Measurements from ENCODE around the gene AKAP6. TPM values are rescaled to one million over a fixed set of nuclear protein-coding genes. Genes with fewer than 3 reads are reported as not detected.

AKAP6 gene
- total and polyA plus RNA-seq, 2 experiments from 2014 or later: 9.2 to 21.8 TPM

DNA sequence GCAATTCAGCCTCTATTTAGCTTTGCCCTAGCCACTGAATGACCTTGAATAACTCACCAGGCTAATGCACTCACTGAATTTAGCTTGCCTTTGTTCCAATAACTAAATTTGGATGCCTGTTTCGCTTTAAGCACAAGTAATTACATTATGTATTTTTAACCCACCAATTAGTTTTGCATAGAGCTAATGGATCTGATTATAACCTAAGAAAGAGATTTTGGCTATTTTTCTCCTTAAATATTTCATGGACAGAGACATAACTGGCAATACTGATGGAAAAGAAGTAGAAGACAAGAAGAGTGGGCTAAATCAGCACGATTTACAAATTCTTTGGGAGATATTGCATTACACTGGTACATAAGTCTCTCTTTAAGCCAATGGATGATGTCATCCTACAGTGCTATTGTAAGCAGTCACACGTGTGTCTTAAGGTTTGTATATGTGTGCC lies 85.7 kb downstream of the AKAP6 start:
- peaks cover 20% of the 10 kb centered on the region for H3K4me1 ChIP-seq (ENCODE audit: low read depth)
- TF ChIP-seq, protein P1, sequence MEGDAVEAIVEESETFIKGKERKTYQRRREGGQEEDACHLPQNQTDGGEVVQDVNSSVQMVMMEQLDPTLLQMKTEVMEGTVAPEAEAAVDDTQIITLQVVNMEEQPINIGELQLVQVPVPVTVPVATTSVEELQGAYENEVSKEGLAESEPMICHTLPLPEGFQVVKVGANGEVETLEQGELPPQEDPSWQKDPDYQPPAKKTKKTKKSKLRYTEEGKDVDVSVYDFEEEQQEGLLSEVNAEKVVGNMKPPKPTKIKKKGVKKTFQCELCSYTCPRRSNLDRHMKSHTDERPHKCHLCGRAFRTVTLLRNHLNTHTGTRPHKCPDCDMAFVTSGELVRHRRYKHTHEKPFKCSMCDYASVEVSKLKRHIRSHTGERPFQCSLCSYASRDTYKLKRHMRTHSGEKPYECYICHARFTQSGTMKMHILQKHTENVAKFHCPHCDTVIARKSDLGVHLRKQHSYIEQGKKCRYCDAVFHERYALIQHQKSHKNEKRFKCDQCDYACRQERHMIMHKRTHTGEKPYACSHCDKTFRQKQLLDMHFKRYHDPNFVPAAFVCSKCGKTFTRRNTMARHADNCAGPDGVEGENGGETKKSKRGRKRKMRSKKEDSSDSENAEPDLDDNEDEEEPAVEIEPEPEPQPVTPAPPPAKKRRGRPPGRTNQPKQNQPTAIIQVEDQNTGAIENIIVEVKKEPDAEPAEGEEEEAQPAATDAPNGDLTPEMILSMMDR (IDR thresholded peaks at IDR 0.05; ENCODE audit: low read depth, low read length): no peak
- no peaks in the 10 kb centered on the region for H3K36me3 ChIP-seq
- no peak overlapping the region for H3K27ac ChIP-seq
- no peaks in the 10 kb centered on the region for H3K27me3 ChIP-seq
- DNase-seq (ENCODE audit: low read depth in 1 of 2, low spot score in 1 of 2): peak in 1 of 2 donors; percentile 54
- H3K9me3 ChIP-seq (ENCODE audit: low read depth): no peaks in the 10 kb centered on the region
- H3K4me3 ChIP-seq: no peak overlapping the region

DNA sequence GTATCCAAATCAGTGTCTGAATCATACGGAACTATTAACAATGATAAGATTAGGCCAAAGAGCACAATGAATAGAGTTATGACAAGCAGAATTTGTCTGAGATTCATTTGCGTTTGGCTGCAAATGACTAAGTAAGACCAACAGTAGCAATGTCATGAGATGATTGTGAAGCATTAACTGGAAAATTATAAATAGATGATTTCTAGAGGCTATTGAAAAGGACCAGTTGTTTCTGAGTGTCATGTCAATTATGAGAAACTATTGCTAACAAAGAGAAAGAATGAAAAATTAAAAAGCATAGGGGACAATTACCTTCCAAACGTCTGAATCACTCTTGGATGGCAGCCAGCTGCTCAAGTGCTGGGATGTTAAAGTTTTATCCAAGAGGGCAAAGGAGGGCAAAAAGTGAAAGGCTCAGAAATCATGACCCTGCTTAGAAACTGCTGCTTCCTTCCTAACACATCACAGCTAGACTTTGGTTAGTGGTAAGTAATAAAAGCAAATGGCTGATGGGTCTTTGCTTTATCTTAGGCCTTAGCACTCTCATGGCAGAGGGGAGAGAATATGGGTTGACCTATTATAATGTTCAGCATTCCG lies 89.0 kb downstream of the AKAP6 start:
- Histone ChIP-seq H3K36me3 (no peaks in the 10 kb centered on the region), H3K4me3 (no peak overlapping the region), H3K27me3 (no peaks in the 10 kb centered on the region), H3K9me3 (ENCODE audit: low read depth) (no peaks in the 10 kb centered on the region), H3K4me1 (ENCODE audit: low read depth) (peaks cover 20% of the 10 kb centered on the region), H3K27ac (peak overlapping the region; percentile 24)
- peak; percentile 61 to 76 for DNase-seq (ENCODE audit: low read depth in 1 of 2, low spot score in 1 of 2)
- TF ChIP-seq, protein P1 (IDR thresholded peaks at IDR 0.05; ENCODE audit: low read depth, low read length): no peak

DNA sequence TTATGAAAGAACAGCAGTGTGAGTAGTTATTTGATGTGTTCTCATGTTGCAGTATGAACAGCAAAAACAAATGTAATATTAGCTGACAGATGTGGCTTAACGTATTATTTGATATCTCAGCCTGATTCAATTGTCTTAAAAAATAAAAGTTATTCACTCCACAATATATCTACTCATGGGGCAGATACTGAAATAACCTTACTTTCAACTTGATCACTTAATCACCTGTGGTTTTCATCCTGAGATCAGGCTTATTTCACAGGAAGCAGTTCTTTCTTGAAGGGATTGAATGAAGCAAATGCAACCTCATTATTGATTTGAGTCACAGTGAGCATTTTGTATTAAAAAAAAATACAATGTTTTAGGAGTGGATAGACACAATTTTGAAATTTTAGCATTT lies 90.3 kb downstream of the AKAP6 start:
- peaks cover 15% of the 10 kb centered on the region for H3K4me1 ChIP-seq (ENCODE audit: low read depth)
- TF ChIP-seq, protein P1 (IDR thresholded peaks at IDR 0.05; ENCODE audit: low read depth, low read length): no peak
- no peaks in the 10 kb centered on the region for H3K36me3 ChIP-seq
- H3K4me3 ChIP-seq: no peak overlapping the region
- H3K27me3 ChIP-seq: no peaks in the 10 kb centered on the region
- DNase-seq (ENCODE audit: low read depth in 1 of 2, low spot score in 1 of 2): no peak
- H3K27ac ChIP-seq: no peak overlapping the region
- no peaks in the 10 kb centered on the region for H3K9me3 ChIP-seq (ENCODE audit: low read depth)

DNA sequence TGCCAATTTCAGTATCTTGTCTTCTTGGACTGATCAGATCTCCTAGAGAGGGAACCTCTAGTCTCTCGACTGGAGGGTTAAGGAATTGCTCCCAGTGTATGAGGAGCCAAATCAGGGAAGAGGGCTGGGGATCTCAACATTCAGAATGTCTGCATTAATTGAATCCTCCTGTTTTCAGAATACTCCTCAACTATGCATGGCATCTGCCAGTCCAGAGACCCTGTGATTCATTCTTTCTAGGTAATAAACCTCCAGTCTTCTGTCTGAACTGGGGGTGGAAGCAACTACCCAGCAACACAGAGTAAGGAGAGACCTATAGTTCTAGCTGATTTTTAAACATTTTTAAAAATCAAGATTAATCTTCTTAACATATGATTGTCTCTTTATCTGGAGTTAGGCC lies 92.7 kb downstream of the AKAP6 start:
- no peaks in the 10 kb centered on the region for H3K27me3 ChIP-seq
- H3K27ac ChIP-seq: no peak overlapping the region
- TF ChIP-seq, protein P1 (IDR thresholded peaks at IDR 0.05; ENCODE audit: low read depth, low read length): no peak
- no peak for DNase-seq (ENCODE audit: low read depth in 1 of 2, low spot score in 1 of 2)
- peaks cover 20% of the 10 kb centered on the region for H3K4me1 ChIP-seq (ENCODE audit: low read depth)
- no peak overlapping the region for H3K4me3 ChIP-seq
- H3K36me3 ChIP-seq: no peaks in the 10 kb centered on the region
- no peaks in the 10 kb centered on the region for H3K9me3 ChIP-seq (ENCODE audit: low read depth)

DNA sequence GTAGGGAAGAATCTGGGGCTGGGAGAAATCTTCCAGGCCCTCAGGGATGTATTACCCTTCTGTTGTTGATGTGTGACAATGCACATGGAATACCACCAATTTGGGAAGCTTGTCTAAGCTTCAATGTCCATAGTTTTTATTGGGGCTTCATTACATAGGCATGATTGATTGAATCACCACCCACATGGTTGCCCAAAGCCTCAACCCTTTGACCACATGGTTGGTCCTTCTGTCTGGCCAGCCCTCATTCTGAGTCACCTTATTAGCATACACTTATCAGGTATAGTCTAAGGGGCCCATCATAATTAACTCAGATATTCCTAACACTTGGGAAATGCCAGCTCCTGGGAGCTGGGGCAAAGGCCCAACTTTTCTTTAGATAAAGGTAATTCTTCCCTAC lies 93.3 kb downstream of the AKAP6 start:
- Histone ChIP-seq H3K9me3 (ENCODE audit: low read depth) (no peaks in the 10 kb centered on the region), H3K4me1 (ENCODE audit: low read depth) (peaks cover 26% of the 10 kb centered on the region), H3K27me3 (no peaks in the 10 kb centered on the region), H3K36me3 (no peaks in the 10 kb centered on the region), H3K4me3 (no peak overlapping the region), H3K27ac (no peak overlapping the region)
- no peak for DNase-seq (ENCODE audit: low read depth in 1 of 2, low spot score in 1 of 2)
- TF ChIP-seq, protein P1 (IDR thresholded peaks at IDR 0.05; ENCODE audit: low read depth, low read length): no peak
